NOMO-1 treated with DMSO at 0.1 percent for 48 hours (cell line): ENCODE data around the gene KHNYN.
"Not testable (repeated sequence)": the region's sequence is repeated elsewhere in the genome, so short reads cannot be mapped to it uniquely, and the experiment has no call there.

Experiments used
- DNase-seq: peaks from one replicate; lab custom pipeline; 2025; ENCODE audit not compliant: unreplicated experiment; lab: John Stamatoyannopoulos, UW

KHNYN gene

GRCh38 chr14:24465805-24466204, 36.1 kb downstream of the KHNYN start:
- no peak for DNase-seq

- not testable (repeated sequence) for DNase-seq
Measured at GRCh38 chr14:24470450-24470849, 40.7 kb downstream of the KHNYN start.

- DNase-seq = no peak
Measured at GRCh38 chr14:24473211-24473610, 43.5 kb downstream of the KHNYN start.

GRCh38 chr14:24475261-24475660, 45.5 kb downstream of the KHNYN start:
- DNase-seq = no peak

- DNase-seq = not testable (repeated sequence)
Measured at GRCh38 chr14:24479999-24480398, 50.2 kb downstream of the KHNYN start.

GRCh38 chr14:24481622-24482324, 52.0 kb downstream of the KHNYN start:
- DNase-seq = peak; percentile 43

GRCh38 chr14:24482699-24483303, 53.0 kb downstream of the KHNYN start:
- DNase-seq = peak; percentile 32

- peak; percentile 91 for DNase-seq
Measured at GRCh38 chr14:24483604-24484252, 54.0 kb downstream of the KHNYN start.
